ENCODE results near the gene SOX18. TPM values are rescaled to one million over a fixed set of nuclear protein-coding genes. Genes with fewer than 3 reads are reported as not detected.

The SOX18 gene
- total and polyA plus RNA-seq, 5 experiments from 2014 or later, result not detected

DNA sequence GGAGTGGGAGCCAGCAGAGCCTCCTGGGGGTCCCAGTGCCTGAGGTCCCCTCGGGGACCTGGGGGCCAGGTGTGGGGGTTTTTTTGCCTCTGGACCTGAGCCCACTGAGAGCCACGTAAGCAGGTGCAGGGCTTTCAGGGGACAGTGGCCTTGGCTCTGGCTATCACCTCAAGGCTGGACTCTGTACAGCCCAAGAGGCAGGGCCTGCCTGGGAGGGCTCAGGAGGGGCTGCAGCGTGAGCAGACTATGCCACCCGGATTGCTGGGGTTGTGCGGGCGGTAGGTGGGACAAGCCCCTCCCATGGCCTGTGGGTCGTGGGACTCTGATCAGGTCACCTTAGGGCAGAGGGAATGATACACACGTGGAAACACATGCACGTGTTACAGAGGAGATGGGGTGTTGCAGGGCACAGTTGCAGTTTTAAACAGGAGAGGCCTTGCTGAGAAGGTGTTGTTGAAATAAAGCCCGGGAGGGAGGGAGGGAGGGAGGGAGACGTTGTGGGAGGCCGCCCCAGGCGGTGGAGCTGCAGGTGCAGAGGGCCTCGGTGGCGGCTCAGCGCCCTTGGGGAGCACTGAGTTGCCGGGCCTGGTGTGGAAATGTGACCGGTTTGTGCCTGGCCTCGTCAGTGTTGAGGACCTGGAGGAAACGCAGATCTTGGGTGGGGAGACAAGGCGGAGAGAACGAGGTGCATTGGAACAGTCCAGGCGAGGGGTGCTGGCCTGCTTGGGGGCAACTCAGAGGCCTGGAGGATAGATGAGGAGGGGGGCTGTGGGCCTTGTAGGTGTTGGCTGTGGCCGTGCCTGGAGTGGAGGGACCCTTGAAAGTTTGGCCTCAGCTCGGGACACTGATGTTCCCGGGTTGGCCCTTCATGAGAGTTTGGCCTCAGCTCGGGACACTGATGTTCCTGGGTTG is 15.9 kb upstream of the SOX18 start:
- POLR2A ChIA-PET, result interaction anchor here (1.5 to 4.9 kb wide), 3 partner anchors 12 to 109 kb away, joined by 3 to 47 read pairs (median 21); partner anchors contain the start of genes OPRL1 and RGS19

DNA sequence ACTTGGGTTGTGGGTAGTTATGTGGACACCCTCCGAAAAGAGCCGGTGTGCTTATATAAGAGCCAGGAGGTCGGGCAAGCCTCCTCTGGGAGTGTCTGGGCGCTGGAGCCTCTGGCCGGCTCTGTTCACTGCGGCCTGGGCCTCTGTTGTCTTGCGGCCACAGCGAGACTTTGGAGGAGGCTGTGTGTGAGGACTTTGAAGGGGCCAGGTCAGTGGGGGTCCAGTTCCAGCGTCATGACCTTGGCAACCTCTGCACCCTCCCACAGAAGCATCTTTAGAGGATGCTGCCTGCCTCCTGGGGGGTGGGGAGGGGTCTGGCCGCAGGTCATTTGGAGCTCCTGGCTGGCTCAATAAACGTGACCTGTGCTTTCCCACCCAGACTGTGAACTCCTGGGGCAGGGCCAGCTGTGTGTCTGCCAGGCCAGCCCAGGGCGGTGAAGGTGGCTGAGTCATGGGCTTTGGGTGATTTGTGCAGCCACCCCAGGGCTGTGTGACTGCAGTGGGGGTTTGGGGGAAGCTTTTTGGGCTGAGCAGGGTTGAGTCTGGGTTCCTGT is 14.8 kb upstream of the SOX18 start:
- Mint-ChIP-seq H3K27ac (peak overlapping the region; percentile 20 to 92 (median 54)), H3K4me1 (peaks cover 23 to 53% (median 48%) of the 10 kb centered on the region in 4 donors), H3K9me3 (no peaks in the 10 kb centered on the region), H3K27me3 (no peaks in the 10 kb centered on the region), H3K4me3 (peak overlapping the region; percentile 79 to 92 (median 86)), H3K36me3 (no peaks in the 10 kb centered on the region)
- no peak for DNase-seq
- POLR2A ChIA-PET, result interaction anchor here (0.5 to 2.0 kb wide), 3 partner anchors 13 to 107 kb away, joined by 3 to 21 read pairs (median 4); partner anchors contain the start of genes OPRL1 and RGS19
- ATAC-seq, result no peak

More for the DNA sequence above, 15.9 kb upstream of the SOX18 start:
- Mint-ChIP-seq H3K27me3 (no peaks in the 10 kb centered on the region), H3K27ac (peak overlapping the region in 6 of 10 donors; percentile 64 to 89 (median 74)), H3K4me3 (peak overlapping the region; percentile 25 to 92 (median 67)), H3K9me3 (no peaks in the 10 kb centered on the region), H3K36me3 (no peaks in the 10 kb centered on the region), H3K4me1 (peaks cover 23 to 57% (median 49%) of the 10 kb centered on the region in 4 donors)
- DNase-seq, result no peak
- ATAC-seq, result peak in 1 of 2 donors; percentile 13

DNA sequence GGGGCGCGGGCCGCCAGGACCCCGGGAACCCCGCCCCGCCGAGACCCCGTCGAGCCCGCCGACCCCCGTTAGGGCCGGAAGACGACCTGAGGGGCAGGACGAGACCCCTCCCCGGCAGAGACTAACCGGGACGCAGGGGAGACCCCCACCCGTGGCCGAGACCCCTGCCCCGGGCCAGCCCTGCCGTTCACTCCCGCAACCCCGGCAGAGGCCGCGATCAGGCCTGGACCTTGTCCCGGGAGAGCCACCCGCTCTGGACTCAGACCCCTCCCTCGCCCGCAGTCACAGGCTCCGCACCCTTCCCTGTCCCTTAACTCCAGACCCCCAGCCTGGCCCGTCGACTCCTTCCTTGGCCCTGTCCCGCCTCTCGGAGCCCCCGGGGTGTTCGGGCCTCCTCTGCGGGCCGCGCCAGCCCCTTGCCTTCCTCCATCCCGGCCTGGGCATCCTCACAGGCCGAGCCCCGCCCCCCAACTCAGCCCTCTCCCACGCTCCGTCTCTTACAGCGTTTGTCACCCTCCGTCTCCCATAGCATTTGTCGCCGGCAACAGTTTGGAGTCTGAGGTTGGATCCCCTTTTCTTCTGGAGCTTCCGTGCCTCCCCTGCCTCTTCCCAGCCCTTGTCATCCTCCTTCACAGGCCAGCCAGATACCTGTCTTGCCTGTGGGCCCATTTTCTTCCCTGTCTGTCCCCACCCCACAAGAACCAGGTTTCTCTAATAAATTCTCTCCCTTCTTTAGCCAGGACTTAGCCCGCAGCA is 14.1 kb upstream of the SOX18 start:
- no peaks in the 10 kb centered on the region for H3K9me3 Mint-ChIP-seq
- ATAC-seq (no peak), DNase-seq (no peak)
- POLR2A ChIA-PET, result interaction anchor here (0.6 to 2.7 kb wide), 14 partner anchors 9 to 325 kb away, joined by 3 to 38 read pairs (median 4); partner anchors contain the start of genes OPRL1, PRPF6, RGS19 and SAMD10
- H3K36me3 Mint-ChIP-seq, result no peaks in the 10 kb centered on the region
- H3K27ac Mint-ChIP-seq, result peak overlapping the region; percentile 29 to 92 (median 72)
- peaks cover 21 to 50% (median 47%) of the 10 kb centered on the region in 4 donors for H3K4me1 Mint-ChIP-seq
- H3K27me3 Mint-ChIP-seq, result no peaks in the 10 kb centered on the region
- peak overlapping the region; percentile 81 to 92 (median 86) for H3K4me3 Mint-ChIP-seq

DNA sequence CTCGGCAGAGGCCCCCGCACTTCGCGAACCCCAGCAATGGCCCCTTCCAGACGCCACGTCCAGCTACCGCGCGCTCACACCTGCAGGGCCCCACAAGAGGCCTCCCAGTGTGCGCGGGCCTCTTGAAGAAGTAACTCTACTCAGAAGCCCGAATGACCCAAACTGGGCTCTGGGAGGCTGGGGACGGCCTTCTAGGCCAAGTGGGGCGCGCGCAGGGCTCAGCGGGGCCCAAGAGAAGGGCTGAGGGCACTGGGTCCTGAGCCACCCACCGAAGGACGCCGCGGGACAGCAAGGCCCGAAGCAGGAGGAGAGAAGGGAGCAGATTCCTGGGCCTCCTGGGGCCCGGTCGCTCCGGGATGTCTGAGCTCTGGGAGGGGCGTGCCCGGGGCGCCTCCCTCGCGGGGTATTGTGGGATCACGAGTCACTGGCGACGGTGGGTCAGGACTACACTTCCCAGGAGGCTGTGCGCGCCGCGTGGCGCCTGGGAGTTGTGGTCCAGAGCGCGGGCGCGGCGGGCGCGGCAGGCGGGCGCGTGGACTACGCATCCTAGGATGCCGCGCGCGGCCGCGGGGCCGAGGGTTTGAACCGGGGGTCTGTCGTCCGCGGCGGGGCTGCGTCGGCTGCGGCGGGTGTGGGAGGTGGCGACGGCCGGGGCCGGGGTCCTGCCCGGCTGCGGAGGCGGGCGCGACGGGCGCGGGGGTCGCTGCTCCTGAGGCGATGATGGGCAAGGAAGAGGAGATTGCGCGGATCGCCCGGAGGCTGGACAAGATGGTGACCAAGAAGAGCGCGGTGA is 13.4 kb upstream of the SOX18 start, which contains the start of gene TCEA2:
TCEA2 (plus strand) TSS at position 603 of the 793 bp plus-strand sequence; CDS start at position 718, 115 bp downstream.
- Mint-ChIP-seq H3K4me1 (peaks cover 25 to 56% (median 51%) of the 10 kb centered on the region in 4 donors), H3K9me3 (no peaks in the 10 kb centered on the region), H3K27me3 (no peaks in the 10 kb centered on the region), H3K27ac (peak within 1 kb of the TSS; percentile 40 to 92 (median 76)), H3K4me3 (peak within 1 kb of the TSS; percentile 81 to 92 (median 86)), H3K36me3 (no peaks in the 10 kb centered on the region)
- peak; percentile 82 to 94 (median 90) for DNase-seq
- peak; percentile 94 to 97 for ATAC-seq
- POLR2A ChIA-PET, result interaction anchor here (0.6 to 2.7 kb wide), 17 partner anchors 9 to 324 kb away, joined by 3 to 38 read pairs (median 4); partner anchors contain the start of genes OPRL1, PRPF6, RGS19 and SAMD10

DNA sequence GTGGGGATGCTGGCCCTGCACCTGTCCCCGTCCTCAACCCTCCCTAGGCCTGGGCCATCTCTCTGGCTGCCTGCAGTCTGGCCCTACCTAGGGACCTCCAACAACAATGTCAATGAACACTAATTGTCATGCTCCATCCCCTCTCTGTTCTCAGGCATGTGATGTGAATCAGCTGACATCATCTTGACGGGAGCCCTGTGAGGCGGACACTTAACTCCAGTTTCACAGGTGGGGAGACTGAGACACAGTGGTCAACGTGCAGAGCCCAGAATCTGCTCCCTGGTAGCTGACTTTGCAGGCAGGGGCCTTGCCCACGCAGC is 12.8 kb upstream of the SOX18 start:
- no peak overlapping the region for H3K27ac Mint-ChIP-seq
- no peaks in the 10 kb centered on the region for H3K27me3 Mint-ChIP-seq
- POLR2A ChIA-PET, result interaction anchor here (0.6 to 2.7 kb wide), 14 partner anchors 10 to 323 kb away, joined by 3 to 38 read pairs (median 4); partner anchors contain the start of genes OPRL1, PRPF6, RGS19 and SAMD10
- ATAC-seq (no peak), DNase-seq (no peak)
- H3K9me3 Mint-ChIP-seq, result no peaks in the 10 kb centered on the region
- H3K4me1 Mint-ChIP-seq, result peaks cover 25 to 56% (median 51%) of the 10 kb centered on the region in 4 donors
- peak overlapping the region in 8 of 10 donors; percentile 9 to 92 (median 56) for H3K4me3 Mint-ChIP-seq
- H3K36me3 Mint-ChIP-seq, result no peaks in the 10 kb centered on the region

DNA sequence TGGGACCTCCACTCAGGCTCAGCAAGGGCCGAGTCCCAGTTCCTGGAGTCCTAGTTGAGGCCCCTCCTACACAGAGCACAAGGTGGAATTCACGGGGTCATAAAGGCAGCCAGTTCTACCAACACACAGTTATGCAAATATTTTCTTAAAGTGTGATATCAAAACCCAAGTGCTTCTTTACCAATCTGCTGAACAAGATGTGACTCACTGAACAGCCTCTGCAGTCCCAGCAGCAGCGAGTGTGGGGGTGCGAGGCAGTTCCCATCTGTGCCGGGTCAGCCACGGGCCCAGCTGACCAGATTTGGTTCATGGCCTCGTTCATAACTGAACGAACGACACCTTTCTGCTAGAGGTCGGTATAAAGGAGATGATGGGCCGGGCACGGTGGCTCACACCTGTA is 9.1 kb upstream of the SOX18 start:
- Mint-ChIP-seq H3K36me3 (no peaks in the 10 kb centered on the region), H3K27ac (peak overlapping the region in 1 of 10 donors; percentile 68), H3K4me3 (peak overlapping the region in 3 of 10 donors; percentile 10 to 71 (median 66)), H3K9me3 (no peaks in the 10 kb centered on the region), H3K27me3 (peaks cover 0 to 8% (median 3%) of the 10 kb centered on the region in 5 donors), H3K4me1 (peaks cover 4 to 26% (median 19%) of the 10 kb centered on the region in 4 donors)
- ATAC-seq, result no peak
- no peak for DNase-seq
- POLR2A ChIA-PET, result interaction anchor here (0.7 to 4.9 kb wide), 8 partner anchors 18 to 562 kb away, joined by 3 to 49 read pairs (median 4); partner anchors contain the start of genes LIME1, OPRL1, PRPF6 and SAMD10

DNA sequence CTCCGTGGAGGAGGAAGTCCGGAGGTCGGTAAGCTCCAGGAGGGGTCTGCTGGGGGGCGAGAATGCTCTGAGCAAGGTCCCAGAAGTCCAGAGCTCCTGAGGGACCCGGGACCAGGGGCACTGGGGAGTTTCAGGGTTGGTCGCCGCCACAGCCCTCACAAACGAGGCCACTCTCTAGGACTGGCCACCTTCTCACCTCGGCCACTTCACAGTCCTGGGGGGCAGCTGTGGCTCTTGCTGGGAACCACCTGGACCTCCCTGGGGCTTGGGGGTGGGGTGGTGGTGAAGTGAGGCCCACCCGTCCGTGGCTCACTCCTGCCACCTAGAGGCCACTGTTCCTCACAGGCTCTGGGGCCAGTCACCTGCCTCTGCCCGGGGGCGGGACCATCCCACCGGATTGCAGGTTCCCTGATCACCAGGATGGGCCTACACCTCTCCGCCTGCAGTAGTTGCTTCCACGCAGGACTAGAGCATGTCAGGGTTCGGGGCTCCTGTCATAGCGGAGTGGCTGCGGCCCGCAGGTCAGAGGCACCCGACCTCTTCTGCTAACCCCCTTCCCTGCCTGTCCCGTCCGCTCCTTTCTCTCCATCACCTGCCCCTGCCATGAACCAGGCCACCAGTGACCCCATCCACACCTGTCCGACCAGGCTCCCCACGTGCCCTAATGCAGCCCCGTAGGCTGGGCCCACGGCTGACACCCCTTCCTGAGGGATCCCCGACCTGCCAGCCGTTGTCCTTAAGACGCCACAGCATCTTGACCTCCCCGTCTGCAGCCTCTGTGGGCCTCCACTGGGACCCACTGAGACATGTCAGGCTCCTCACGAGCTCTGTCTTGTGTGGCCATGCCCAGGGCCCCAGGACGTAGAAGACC is 8.4 kb upstream of the SOX18 start:
- POLR2A ChIA-PET, result interaction anchor here (0.5 to 4.9 kb wide), 9 partner anchors 13 to 621 kb away, joined by 3 to 49 read pairs (median 4); partner anchors contain the start of genes LIME1, OPRL1, PRPF6 and RGS19

DNA sequence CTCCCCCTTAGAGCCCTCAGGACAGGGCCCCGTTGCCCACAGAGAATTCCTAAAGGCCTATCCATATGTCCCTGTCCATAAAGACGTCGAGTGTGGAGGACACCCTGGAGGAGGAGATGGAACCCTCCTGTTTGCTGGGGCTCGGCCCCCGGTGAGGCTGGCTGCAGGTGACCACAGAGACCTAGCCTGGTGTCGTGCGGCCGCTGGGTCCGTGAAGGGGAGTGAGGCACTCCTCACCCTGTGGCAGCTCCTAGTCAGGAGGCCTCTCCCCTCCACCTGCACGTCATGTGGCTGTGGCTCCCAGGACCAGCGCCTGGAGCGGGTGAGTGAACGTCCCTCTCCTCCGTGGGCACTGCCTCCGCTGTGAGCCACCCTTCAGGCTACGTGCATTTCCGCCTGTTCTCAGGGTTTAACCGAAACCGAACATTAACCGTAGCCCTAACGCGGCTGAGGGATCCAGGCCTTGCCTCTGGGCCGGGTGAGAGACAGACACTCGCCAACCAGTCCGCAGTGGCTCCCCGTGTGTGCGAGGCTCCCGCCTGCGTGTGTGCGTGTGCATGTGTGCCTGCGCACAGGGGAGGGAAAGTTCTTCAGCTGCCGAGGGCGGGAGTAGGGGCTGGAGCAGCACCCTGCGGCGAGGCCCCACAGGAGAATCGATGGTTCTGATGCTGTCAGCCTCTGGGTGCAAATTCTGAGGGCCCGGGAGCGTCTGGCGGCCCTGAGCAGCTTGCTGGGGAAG is 7.6 kb upstream of the SOX18 start:
- Mint-ChIP-seq H3K27me3 (peaks cover 0 to 19% (median 8%) of the 10 kb centered on the region in 5 donors), H3K4me1 (peaks cover 7 to 25% (median 15%) of the 10 kb centered on the region in 4 donors), H3K9me3 (no peaks in the 10 kb centered on the region), H3K4me3 (peak overlapping the region; percentile 15 to 74 (median 64)), H3K36me3 (no peaks in the 10 kb centered on the region), H3K27ac (peak overlapping the region in 7 of 10 donors; percentile 24 to 71 (median 53))
- DNase-seq, result no peak
- ATAC-seq, result peak; percentile 59 to 61
- POLR2A ChIA-PET, result interaction anchor here (0.5 to 4.9 kb wide), 8 partner anchors 12 to 620 kb away, joined by 3 to 49 read pairs (median 4); partner anchors contain the start of genes LIME1, PRPF6, RGS19 and SAMD10

More for the DNA sequence above, 8.4 kb upstream of the SOX18 start:
- Mint-ChIP-seq H3K36me3 (no peaks in the 10 kb centered on the region), H3K9me3 (no peaks in the 10 kb centered on the region), H3K4me1 (peaks cover 7 to 30% (median 18%) of the 10 kb centered on the region in 4 donors), H3K27me3 (peaks cover 0 to 14% (median 8%) of the 10 kb centered on the region in 5 donors), H3K4me3 (peak overlapping the region; percentile 15 to 74 (median 64)), H3K27ac (peak overlapping the region in 7 of 10 donors; percentile 7 to 71 (median 57))
- ATAC-seq, result peak; percentile 88 to 92
- DNase-seq, result peak; percentile 62 to 89 (median 78)

DNA sequence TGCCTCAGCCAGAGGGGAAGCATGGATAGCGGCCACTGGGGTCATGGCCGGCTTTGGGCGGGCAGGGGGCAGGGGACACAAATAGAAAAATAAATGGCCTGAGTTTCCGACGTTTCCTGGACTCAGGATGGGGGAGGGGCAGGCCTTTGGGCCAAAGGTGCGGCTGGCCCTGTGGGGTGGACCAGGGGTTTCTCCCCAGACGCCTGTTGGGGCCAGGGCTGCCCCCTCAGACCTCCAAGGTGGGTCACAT is 7.1 kb upstream of the SOX18 start:
- Mint-ChIP-seq H3K27ac (peak overlapping the region in 1 of 10 donors; percentile 68), H3K27me3 (peaks cover 0 to 24% (median 8%) of the 10 kb centered on the region in 5 donors), H3K9me3 (no peaks in the 10 kb centered on the region), H3K4me1 (peaks cover 7 to 23% (median 13%) of the 10 kb centered on the region in 4 donors), H3K36me3 (no peaks in the 10 kb centered on the region), H3K4me3 (peak overlapping the region in 1 of 10 donors; percentile 71)
- POLR2A ChIA-PET, result interaction anchor here (1.9 to 4.9 kb wide), 2 partner anchors 16 to 22 kb away, joined by 8 to 49 read pairs; partner anchors contain the start of gene RGS19
- DNase-seq (no peak), ATAC-seq (no peak)

Measured in naive thymus-derived CD8-positive, alpha-beta T cell (primary cell).